Adipocyte (in vitro differentiated cells): ENCODE data around the gene SSTR5.

Experiments used
- DNase-seq: peaks from one replicate; pipeline ENCODE4 v3.0.0-alpha.2; 2015; ENCODE audit warnings: low read depth
- H3K27me3 ChIP-seq: replicated peaks from 2 replicates; pipeline ENCODE4 v1.7.0; 2013; ENCODE audit warnings: mild to moderate bottlenecking, low read length, moderate library complexity; ENCODE audit not compliant: control insufficient read depth, insufficient read depth
- H3K36me3 ChIP-seq: 2 replicates; pipeline ENCODE4 v1.7.0; 2013; ENCODE audit warnings: low read length, mild to moderate bottlenecking, moderate library complexity; ENCODE audit not compliant: control insufficient read depth, insufficient read depth, severe bottlenecking
- H3K4me1 ChIP-seq: 2 replicates; pipeline ENCODE4 v1.7.0; 2013; ENCODE audit warnings: mild to moderate bottlenecking, low read length, moderate library complexity; ENCODE audit not compliant: control insufficient read depth, insufficient read depth
- H3K4me3 ChIP-seq: 2 replicates; pipeline ENCODE4 v1.7.0; 2013; ENCODE audit warnings: mild to moderate bottlenecking, low read length, moderate library complexity
- H3K9ac ChIP-seq: 2 replicates; pipeline ENCODE4 v1.7.0; 2013; ENCODE audit warnings: mild to moderate bottlenecking, low read length, moderate library complexity
- H3K9me3 ChIP-seq: 2 replicates; pipeline ENCODE4 v1.7.0; 2013; ENCODE audit warnings: mild to moderate bottlenecking, low read length, moderate library complexity; ENCODE audit not compliant: control insufficient read depth

The SSTR5 gene

GRCh38 chr16:1123525-1124230 is 51.1 kb downstream of the SSTR5 start:
- H3K9ac ChIP-seq, result no peak overlapping the region
- H3K4me1 ChIP-seq, result no peaks in the 10 kb centered on the region
- no peaks in the 10 kb centered on the region for H3K36me3 ChIP-seq

GRCh38 chr16:1124291-1124690 is 51.7 kb downstream of the SSTR5 start:
- H3K4me3 ChIP-seq, result no peak overlapping the region
- peaks cover 16% of the 10 kb centered on the region for H3K27me3 ChIP-seq
- H3K9ac ChIP-seq, result no peak overlapping the region
- no peaks in the 10 kb centered on the region for H3K9me3 ChIP-seq
- DNase-seq, result no peak
- H3K4me1 ChIP-seq, result no peaks in the 10 kb centered on the region
- H3K36me3 ChIP-seq, result no peaks in the 10 kb centered on the region

More at GRCh38 chr16:1123525-1124230, 51.1 kb downstream of the SSTR5 start:
- H3K4me3 ChIP-seq, result no peak overlapping the region
- peaks cover 16% of the 10 kb centered on the region for H3K27me3 ChIP-seq
- H3K9me3 ChIP-seq, result no peaks in the 10 kb centered on the region
- DNase-seq, result no peak

GRCh38 chr16:1124795-1125194 is 52.2 kb downstream of the SSTR5 start:
- H3K4me3 ChIP-seq, result no peak overlapping the region
- H3K4me1 ChIP-seq, result no peaks in the 10 kb centered on the region
- no peak for DNase-seq
- no peaks in the 10 kb centered on the region for H3K36me3 ChIP-seq
- no peak overlapping the region for H3K9ac ChIP-seq
- peaks cover 16% of the 10 kb centered on the region for H3K27me3 ChIP-seq
- no peaks in the 10 kb centered on the region for H3K9me3 ChIP-seq

GRCh38 chr16:1125471-1125870 is 52.9 kb downstream of the SSTR5 start:
- Histone ChIP-seq H3K4me1 (no peaks in the 10 kb centered on the region), H3K4me3 (no peak overlapping the region), H3K9ac (no peak overlapping the region), H3K27me3 (peaks cover 10% of the 10 kb centered on the region), H3K36me3 (no peaks in the 10 kb centered on the region), H3K9me3 (no peaks in the 10 kb centered on the region)
- peak; percentile 10 for DNase-seq

- Histone ChIP-seq H3K27me3 (peaks cover 8% of the 10 kb centered on the region), H3K9ac (no peak overlapping the region), H3K36me3 (no peaks in the 10 kb centered on the region), H3K4me1 (no peaks in the 10 kb centered on the region), H3K9me3 (no peaks in the 10 kb centered on the region), H3K4me3 (no peak overlapping the region)
- DNase-seq, result no peak
Observed at GRCh38 chr16:1126044-1126443, 53.5 kb downstream of the SSTR5 start.

GRCh38 chr16:1126586-1126985 is 54.0 kb downstream of the SSTR5 start:
- no peak overlapping the region for H3K9ac ChIP-seq
- H3K27me3 ChIP-seq, result peaks cover 8% of the 10 kb centered on the region
- H3K4me1 ChIP-seq, result no peaks in the 10 kb centered on the region
- H3K4me3 ChIP-seq, result no peak overlapping the region
- H3K9me3 ChIP-seq, result no peaks in the 10 kb centered on the region
- H3K36me3 ChIP-seq, result no peaks in the 10 kb centered on the region
- no peak for DNase-seq

- H3K27me3 ChIP-seq, result peaks cover 13% of the 10 kb centered on the region
- no peaks in the 10 kb centered on the region for H3K36me3 ChIP-seq
- DNase-seq, result no peak
- no peak overlapping the region for H3K4me3 ChIP-seq
- H3K9me3 ChIP-seq, result no peaks in the 10 kb centered on the region
- H3K9ac ChIP-seq, result no peak overlapping the region
- H3K4me1 ChIP-seq, result no peaks in the 10 kb centered on the region
Observed at GRCh38 chr16:1127101-1127500, 54.6 kb downstream of the SSTR5 start.

GRCh38 chr16:1127971-1128715 is 55.6 kb downstream of the SSTR5 start:
- no peaks in the 10 kb centered on the region for H3K9me3 ChIP-seq
- H3K9ac ChIP-seq, result no peak overlapping the region
- no peak for DNase-seq
- H3K36me3 ChIP-seq, result no peaks in the 10 kb centered on the region
- no peaks in the 10 kb centered on the region for H3K4me1 ChIP-seq
- H3K27me3 ChIP-seq, result peaks cover 13% of the 10 kb centered on the region
- H3K4me3 ChIP-seq, result no peak overlapping the region

GRCh38 chr16:1129106-1129960 is 56.8 kb downstream of the SSTR5 start:
- no peak for DNase-seq
- no peaks in the 10 kb centered on the region for H3K4me1 ChIP-seq
- H3K27me3 ChIP-seq, result peaks cover 19% of the 10 kb centered on the region
- H3K9ac ChIP-seq, result no peak overlapping the region
- no peaks in the 10 kb centered on the region for H3K36me3 ChIP-seq
- no peak overlapping the region for H3K4me3 ChIP-seq
- H3K9me3 ChIP-seq, result no peaks in the 10 kb centered on the region

- H3K9me3 ChIP-seq, result no peaks in the 10 kb centered on the region
- no peak for DNase-seq
Observed at GRCh38 chr16:1130382-1130781, 57.8 kb downstream of the SSTR5 start.

More at GRCh38 chr16:1130382-1130781, 57.8 kb downstream of the SSTR5 start:
- H3K27me3 ChIP-seq, result peaks cover 15% of the 10 kb centered on the region
- H3K36me3 ChIP-seq, result no peaks in the 10 kb centered on the region
- H3K4me3 ChIP-seq, result no peak overlapping the region
- H3K9ac ChIP-seq, result no peak overlapping the region
- no peaks in the 10 kb centered on the region for H3K4me1 ChIP-seq
